ENCODE measurements around the gene TCTN3. TPM values are rescaled to one million over a fixed set of nuclear protein-coding genes. Genes with fewer than 3 reads are reported as not detected.
"Not testable (repeated sequence)": the region's sequence is repeated elsewhere in the genome, so short reads cannot be mapped to it uniquely, and the experiment has no call there.

Gene TCTN3
- total and polyA plus RNA-seq, 9 donors, result 21.7 to 107 (median 34.2) TPM

GRCh38 chr10:95683966-95684365 is 9.8 kb downstream of the TCTN3 start:
- Histone ChIP-seq H3K4me3 (no peak overlapping the region), H3K9me3 (no peaks in the 10 kb centered on the region), H3K36me3 (no peaks in the 10 kb centered on the region), H3K27ac (no peak overlapping the region), H3K4me1 (ENCODE audit: insufficient read depth) (no peaks in the 10 kb centered on the region), H3K27me3 (no peaks in the 10 kb centered on the region)
- intact Hi-C loops (cut with DNase I), result loop anchor here in 1 of 4 donors (10.0 kb wide), 1 partner anchor 69 kb away; no protein-coding TSS in a partner anchor
- no peak for TF ChIP-seq CTCF (IDR thresholded peaks at IDR 0.05)
- TF ChIP-seq EP300 (IDR thresholded peaks at IDR 0.05), result no peak
- TF ChIP-seq POLR2A (IDR thresholded peaks at IDR 0.05), result no peak
- no peak for DNase-seq

- H3K36me3 ChIP-seq, result no peaks in the 10 kb centered on the region
These were observed 18.2 kb downstream of the TCTN3 start for GRCh38 chr10:95675403-95676116.

GRCh38 chr10:95674643-95675042 is 19.1 kb downstream of the TCTN3 start:
- TF ChIP-seq POLR2A (IDR thresholded peaks at IDR 0.05), result no peak

More at GRCh38 chr10:95675403-95676116, 18.2 kb downstream of the TCTN3 start:
- intact Hi-C loops (cut with DNase I), result no loop called here
- no peak for TF ChIP-seq CTCF (IDR thresholded peaks at IDR 0.05)
- no peak for TF ChIP-seq POLR2A (IDR thresholded peaks at IDR 0.05)
- TF ChIP-seq EP300 (IDR thresholded peaks at IDR 0.05), result no peak
- H3K4me3 ChIP-seq, result no peak overlapping the region
- H3K4me1 ChIP-seq (ENCODE audit: insufficient read depth), result no peaks in the 10 kb centered on the region
- 81 to 87% (median 82%) methylated on average over 1 of the region's 1 CpG for WGBS, 3 donors
- no peaks in the 10 kb centered on the region for H3K9me3 ChIP-seq
- no peak overlapping the region for H3K27ac ChIP-seq
- no peak for DNase-seq
- no peaks in the 10 kb centered on the region for H3K27me3 ChIP-seq

GRCh38 chr10:95672641-95673040 is 21.1 kb downstream of the TCTN3 start:
- H3K27me3 ChIP-seq; H3K27ac ChIP-seq; H3K36me3 ChIP-seq; H3K4me1 ChIP-seq (ENCODE audit: insufficient read depth); H3K9me3 ChIP-seq; intact Hi-C loops (cut with DNase I); H3K4me3 ChIP-seq; DNase-seq: not testable (repeated sequence)
- 96 to 99% (median 98%) methylated on average over 7 of the region's 7 CpGs for WGBS, 3 donors

More at GRCh38 chr10:95674643-95675042, 19.1 kb downstream of the TCTN3 start:
- no peak for DNase-seq
- intact Hi-C loops (cut with DNase I), result no loop called here
- Histone ChIP-seq H3K27ac (no peak overlapping the region), H3K9me3 (no peaks in the 10 kb centered on the region), H3K4me1 (ENCODE audit: insufficient read depth) (no peaks in the 10 kb centered on the region), H3K36me3 (no peaks in the 10 kb centered on the region), H3K27me3 (no peaks in the 10 kb centered on the region), H3K4me3 (no peak overlapping the region)
- WGBS, 3 donors, result 99 to 100% (median 99%) methylated on average over 1 of the region's 1 CpG

- no peaks in the 10 kb centered on the region for H3K9me3 ChIP-seq
- no peaks in the 10 kb centered on the region for H3K36me3 ChIP-seq
- no peak for DNase-seq
- no peak for TF ChIP-seq CTCF (IDR thresholded peaks at IDR 0.05)
- TF ChIP-seq EP300 (IDR thresholded peaks at IDR 0.05), result no peak
- no peak for TF ChIP-seq POLR2A (IDR thresholded peaks at IDR 0.05)
- H3K27ac ChIP-seq, result no peak overlapping the region
- intact Hi-C loops (cut with DNase I), result no loop called here
- H3K4me1 ChIP-seq (ENCODE audit: insufficient read depth), result no peaks in the 10 kb centered on the region
- H3K27me3 ChIP-seq, result no peaks in the 10 kb centered on the region
- H3K4me3 ChIP-seq, result no peak overlapping the region
These were observed 29.2 kb downstream of the TCTN3 start for GRCh38 chr10:95664543-95664942.
